GM21360 (cell line): ENCODE data around the gene DHX58.

Experiments
- ATAC-seq: cut with Tn5 transposase; IDR thresholded peaks from one replicate; pipeline ENCODE4 v1.9.1; 2021; ENCODE audit warnings: mild to moderate bottlenecking, moderate library complexity; ENCODE audit not compliant: unreplicated experiment

Gene DHX58

DNA sequence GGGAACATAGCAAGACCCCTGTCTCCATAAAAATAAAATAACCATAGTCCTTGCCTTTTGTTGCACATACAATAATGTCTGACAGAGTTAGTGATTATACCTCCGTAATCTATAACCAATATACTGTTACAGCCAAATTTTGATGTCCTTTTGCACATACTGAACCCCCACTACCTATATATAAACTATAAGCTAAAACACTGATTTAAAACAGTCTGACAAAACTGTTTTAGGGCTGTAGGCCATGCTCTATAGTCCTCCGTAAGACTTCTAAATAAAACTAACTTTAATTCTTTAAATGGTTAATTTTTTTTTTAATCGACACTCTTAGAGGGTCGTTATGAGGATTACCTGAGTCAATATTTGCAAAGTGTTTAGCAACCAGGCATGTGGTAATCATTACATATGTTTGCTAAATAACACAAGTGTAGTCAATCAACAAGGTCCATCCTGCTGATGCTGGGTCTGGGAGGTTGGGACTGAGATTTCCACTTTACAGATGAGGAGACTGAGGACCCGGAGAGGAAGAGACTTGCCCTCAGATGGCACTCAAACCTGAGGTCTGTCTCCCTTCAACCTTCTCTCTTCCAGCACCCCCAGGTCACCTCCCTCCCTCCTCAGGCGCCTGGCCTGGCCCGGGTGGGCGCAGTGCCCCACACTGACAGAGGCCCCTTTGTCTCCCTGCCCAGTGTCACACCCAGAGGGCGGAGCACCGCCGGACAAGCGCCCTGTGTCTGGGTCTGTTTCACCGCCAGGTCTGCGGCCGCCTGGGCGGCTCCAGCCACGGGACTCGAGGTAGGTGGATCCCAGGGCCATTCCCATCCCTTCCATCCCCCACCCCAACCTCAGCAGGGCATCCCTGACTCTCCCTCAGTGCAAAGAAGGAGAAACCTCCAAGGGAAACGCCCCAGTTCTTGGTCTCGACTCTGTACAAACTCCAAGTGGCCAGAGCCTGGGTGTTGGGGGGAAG, 24.5 kb downstream of the DHX58 start:
- no peak for ATAC-seq

DNA sequence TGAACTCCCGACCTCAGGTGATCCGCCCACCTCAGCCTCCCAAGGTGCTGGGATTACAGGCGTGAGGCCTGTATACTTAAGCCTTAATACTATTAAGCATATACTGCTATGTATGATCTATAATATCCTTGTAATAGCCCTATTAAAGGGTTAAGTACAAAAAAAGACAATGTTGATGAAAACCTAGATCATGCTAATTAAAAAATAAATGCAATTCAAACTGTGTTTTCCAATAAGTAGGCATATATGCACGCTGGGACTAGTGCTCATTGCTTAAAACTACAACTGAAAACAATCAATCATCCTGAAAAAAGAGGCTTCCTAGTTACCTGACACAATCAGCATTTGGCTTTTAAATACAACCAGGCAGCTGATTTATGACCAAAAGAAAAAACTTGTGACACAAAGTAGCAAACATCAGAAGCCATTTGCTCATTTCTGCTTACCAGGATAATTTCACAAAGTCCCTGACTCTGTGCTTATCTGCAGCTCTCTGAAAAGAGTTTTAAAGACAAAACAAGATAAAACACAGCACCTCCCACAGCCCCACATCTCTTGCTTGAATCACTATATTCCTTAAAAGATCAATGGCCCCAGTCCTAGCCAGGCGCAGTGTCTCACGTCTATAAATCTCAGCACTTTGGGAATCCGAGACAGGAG, 25.3 kb downstream of the DHX58 start:
- ATAC-seq, result no peak

DNA sequence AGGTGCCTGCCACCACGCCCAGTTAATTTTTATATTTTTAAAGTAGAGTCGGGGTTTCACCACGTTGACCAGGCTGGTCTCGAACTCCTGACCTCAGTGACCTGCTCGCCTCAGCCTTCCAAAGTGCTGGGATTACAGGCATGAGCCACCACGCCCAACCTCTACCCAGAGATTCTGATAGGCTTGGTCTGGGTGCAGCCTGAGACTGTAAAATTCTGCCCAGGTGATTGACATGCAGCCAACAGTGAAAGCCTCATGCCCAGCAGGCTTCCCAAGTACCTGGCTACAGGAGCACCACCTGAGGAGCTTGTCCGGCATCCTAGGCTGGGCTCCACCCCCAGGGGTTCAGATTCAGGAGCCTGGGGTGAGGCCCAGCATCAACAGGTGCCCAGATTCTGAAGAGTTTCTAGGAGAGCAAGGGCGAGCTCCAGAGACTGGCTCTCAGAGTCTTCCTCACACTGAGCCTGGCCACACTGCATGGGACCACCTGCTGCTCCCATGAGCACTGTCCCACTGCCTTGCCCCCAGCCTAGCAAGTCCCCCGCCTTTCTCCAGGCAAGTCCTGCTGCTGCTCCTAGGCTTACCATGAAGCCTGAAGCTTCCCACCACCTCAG, 30.9 kb downstream of the DHX58 start:
- ATAC-seq, result no peak

DNA sequence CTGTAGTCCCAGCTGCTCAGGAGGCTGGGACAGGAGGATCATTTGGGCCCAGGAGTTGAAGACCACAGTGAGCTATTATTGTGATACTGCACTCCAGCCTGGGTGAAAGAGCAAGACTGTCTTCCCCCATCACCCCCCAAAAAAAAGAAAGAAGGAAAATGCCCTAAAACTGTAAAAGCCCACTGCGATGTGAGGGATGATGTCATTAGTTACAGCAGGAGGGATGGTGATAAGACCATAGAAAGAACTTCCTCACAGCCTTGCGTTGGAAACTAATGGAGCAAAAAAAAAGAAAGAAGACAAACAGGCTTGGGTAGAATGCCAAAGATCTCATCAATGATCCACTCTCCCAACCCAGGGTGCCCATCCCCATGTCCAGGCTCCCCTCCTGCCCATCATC, 33.0 kb downstream of the DHX58 start:
- no peak for ATAC-seq

DNA sequence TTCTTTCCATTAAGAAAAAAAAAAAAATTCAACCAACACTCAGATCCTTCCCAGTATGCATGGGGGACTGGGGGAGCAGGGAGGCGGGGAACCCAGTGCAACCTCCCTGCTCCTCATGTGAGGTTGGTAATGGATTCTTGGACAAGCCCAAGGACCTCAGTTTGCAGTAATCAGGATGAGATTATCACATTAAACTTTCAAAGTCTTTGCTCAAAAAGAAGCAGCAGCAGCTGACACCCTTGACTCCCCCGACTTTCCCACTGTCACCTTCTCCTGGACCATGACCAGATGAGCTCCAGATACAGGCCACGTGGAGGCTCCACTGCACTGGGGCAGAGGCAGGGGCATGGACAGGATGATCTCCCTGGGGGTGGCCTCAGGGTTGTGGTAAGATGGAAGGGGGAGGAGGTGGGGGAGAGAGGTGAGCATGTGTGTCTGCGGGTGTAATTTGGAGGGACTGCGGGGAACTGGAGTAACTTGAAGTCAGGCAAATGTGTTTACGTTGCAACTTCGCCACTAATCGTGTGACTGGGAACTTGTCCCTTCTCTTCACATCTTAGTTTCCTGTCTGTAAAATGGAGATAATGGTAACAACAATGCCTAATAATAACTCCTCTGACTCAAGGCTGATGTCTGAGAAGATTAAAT, 34.0 kb downstream of the DHX58 start:
- ATAC-seq, result no peak

DNA sequence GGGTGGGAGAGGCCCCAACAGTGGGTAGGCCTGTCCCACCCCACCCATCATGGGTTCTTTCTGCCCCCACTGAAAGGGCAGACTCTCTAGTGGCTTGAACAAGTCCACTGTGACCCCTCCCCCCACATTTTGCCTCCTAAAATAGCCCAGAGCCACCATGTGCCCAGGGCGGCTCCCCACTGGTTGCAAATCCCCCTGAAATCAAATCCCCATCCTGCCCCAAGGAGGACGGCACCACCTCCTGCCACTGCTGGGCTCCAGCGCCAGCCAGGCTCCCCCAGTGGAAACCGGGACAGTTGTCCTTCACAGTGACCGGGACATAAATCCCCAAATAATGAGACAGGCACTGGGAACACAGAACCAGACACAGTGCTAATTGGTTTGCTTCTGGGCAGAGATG, 34.8 kb downstream of the DHX58 start:
- ATAC-seq, result no peak

DNA sequence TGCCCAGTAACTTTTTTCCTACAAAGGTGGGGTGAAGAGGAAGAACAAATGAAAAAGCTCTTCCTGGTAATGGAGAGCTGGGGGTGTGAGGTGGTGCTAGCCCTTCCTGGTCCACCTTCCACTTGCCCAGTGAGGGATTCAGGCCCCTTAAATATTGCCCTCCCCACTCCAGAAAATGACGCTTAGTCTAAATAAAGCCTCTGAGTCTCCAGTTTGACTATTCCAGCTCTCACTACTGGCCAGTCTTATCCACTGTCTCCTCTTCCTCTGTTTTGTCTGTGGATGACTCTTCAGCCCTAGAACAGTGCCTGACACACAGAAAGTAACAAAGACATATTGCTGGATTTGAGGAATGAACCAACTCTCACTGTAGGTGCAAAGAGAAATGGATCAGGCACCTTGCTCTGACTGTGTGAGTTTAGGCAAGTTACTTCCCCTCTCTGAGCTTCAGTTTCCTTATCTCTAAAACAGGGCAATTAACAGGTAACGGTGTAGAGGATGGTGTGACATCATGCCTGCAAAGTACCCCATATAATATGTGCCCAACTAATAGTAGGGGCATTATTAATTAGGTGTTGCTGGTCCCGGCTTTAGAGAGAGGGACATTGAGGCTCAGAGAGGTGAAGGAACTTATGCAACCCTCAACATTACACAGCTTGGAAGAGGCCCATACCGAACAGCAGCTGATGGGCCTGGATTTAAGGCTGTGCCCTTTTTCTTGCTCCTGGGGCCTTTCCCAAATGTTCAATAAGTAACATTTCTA, 35.5 kb downstream of the DHX58 start:
- ATAC-seq, result no peak

DNA sequence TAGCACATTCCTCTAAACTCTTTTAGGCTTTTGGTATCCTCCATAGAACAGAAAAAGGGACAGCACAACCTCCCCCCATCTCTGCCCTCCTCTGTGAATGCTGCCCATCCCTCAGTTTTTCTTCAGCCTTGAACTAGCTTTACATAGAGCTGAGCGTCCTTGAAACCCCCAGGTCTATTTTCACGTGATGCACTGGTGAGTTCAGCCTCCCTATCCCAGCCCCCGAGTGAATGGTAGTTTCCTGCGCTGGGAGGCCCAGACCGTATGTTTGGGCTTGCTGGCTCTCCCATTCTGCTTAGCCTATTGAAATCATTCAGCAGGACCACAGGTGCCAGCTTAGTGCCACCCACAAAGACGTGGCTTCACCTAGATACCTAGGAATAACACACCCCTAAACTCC, 36.7 kb downstream of the DHX58 start:
- no peak for ATAC-seq

DNA sequence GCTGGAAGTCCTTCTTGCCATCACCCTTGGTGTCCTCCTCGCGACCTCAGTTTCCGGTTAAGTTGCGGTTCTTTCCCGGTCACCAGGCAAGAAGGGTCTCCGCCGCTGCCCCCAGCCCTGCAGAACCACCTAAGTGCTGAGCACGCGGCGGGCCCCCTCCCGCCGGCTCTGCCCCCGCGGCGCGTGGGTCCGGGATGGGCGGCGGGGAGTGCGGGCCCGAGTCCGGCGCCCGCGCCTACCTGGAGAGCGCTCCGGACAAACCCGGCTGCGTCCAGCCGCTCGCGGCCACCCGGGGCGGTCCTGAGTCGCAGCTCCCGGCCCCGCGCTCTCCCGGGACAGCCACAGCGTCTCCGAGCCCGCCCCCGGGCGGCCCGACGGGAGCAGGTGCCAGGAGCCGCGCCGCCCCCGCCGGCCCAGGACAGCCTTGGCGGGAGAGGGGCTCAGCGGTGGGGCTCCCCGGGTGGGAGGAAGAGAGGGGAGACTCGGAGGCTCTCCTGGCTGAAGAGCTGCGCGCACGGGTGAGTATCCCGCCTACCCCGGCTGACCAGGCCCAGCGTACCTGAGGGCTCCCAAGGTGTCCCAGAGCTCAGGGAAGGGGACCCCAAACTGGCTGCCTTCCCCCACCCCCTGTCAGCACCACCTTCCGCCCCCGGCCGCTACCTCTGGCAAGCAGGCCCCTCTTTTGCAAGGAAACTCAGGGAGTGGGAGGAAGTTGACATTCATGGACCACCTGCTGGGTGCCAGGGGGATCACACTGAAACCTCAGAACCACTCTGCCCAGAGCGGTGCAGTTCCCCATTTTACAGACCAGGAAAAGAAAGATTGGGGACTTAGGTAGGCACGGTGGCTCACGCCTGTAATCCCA, 40.0 kb downstream of the DHX58 start:
- ATAC-seq, result no peak

DNA sequence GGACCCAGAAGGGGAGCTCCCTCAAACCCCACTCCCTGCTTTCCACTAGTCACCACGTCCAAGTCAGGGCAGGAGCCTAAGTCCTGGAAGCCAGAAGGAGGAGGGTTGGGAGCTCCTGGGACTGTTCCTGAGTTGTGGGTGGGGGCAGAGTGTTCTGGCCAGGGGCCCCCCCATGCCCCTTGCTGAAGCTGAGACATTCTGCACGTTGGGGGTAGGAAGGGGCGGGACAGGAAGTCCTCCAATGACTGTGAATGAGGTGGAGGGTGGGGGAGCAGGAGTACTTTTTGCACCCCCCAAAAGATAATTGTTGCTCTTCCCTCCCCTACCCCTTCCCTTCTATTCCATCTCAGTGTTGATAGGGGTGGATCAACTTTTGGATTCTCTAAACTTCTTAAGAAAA, 40.7 kb downstream of the DHX58 start:
- no peak for ATAC-seq

DNA sequence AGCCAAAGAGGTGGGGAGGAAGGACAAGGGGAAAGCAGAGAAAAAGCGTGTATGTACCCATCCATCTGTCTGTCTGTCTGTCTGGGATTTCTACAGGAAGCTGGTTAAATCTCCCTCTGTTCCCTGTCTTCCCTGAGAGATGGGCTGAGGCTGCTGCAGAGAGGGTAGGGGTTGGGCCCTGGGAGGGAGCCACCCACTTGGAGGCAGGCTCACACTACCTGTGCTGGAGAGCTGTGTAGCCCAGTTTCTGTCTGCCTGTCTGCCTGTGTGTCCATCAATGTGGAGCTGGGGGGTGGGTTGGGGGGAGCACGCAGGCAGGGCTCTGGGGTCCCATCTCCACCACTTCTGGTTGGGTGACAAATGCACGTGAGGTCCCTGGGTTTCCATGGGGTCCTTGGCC, 43.5 kb downstream of the DHX58 start:
- no peak for ATAC-seq

DNA sequence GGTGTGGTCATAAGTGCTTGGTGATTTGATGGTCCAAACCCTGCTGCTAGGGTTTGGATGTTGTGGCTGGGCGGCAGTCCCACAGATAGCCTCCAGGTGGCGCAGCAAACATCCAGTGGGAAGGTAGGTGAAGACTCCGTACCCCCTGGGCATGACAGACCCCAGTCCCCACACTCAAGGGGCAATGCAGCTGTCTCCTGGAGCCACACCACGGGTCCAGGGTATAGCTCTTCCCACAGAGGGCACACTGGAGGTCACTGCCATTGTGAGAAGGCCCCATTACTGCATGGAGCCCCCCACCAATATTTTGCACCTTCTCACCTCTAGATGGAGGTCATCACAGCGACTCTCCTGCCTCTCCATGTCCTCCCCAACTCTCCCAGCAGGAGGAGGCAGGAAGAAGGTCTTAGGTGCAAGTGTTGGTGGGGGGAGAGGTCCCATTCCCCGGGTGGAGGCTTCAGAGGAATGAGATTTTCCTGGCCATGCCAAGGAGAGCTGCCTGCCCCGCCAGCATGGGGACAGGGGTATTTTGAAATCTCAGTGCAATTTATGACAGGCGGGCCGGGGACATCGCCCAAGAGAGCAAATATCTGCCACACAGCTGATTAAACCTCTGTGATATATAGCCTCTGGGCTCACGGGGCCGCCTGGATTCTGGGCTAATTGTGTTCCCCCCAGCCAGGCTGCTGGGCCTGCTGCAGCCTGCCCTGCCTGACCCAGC, 45.0 kb downstream of the DHX58 start:
- no peak for ATAC-seq

DNA sequence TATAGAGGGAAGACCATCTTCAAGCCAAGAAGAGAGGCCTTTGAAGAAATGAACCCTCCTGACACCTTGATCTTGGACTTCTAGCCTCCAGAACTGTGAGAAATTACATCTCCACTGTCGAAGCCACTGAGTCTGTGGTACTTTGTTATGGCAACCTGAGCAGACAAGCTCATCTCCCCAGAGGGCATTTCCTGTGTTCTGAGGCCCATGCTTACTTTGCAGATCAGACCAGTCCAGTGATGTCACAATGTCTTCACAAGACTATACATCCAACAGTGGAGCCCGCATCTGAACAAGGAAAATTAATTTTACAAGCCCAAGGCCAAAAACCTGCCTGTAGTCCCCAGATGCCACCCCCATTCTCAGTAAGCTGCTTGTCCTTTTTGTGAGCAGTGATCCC, 47.3 kb downstream of the DHX58 start:
- no peak for ATAC-seq

DNA sequence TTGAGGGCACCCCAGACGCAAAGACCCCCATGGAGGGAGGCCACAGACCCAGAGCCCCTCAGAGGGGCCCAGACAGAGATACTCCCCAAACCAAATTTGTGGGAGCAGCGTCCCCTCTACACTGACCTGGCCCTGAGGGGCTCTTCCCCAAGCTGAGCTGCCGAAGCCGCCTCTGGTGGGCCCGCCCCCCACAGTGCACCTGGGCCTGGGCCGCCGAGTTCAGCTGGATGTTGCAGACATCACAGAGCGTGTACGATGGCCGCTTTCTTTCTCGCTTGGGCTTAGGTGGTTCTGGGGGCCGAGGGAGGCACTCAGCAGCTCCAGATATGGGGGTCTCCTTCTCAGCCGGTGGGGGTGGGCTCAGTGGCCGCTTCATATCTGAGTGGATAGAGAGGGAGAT, 49.8 kb downstream of the DHX58 start:
- no peak for ATAC-seq

DNA sequence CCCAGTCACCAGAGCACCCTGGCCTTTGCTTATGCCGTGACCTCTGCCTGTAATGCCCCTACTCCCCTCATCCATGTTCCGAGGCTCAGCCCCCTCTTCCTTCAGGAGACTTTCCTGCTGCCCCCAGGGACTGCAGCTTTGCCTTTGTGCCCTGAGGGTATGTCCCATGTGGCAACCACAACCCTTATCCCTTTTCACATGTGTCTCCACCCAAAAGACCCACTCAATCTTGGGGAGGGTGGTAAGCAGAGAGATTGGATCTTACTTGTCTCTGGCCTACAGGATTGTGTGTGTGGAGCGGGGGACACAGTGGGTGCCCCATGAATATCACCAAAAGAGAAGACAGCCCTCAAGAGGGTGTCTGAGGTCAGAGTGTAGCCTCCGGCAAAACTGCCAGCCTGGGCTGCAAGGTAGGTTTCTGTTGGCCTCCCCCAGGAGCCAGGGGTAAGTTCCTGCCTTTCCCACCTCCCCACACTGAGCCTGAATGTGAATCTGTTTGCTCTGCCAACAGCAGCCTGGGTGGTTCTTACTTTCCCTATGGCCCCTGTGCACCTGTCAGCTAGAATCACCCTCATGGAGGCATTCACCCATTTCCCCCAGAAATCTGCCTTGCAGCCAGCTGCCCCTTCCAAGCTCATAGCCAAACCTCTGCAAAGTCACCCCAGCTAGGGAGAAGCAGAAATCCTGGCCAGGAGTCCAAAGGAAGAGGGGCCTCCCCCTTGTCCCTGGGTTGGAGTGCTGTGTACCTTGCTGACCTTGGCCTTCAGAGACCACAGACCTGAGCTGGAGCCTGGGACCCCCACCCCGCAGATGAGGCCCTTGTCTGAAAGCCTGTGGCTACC, 50.6 kb downstream of the DHX58 start:
- no peak for ATAC-seq

DNA sequence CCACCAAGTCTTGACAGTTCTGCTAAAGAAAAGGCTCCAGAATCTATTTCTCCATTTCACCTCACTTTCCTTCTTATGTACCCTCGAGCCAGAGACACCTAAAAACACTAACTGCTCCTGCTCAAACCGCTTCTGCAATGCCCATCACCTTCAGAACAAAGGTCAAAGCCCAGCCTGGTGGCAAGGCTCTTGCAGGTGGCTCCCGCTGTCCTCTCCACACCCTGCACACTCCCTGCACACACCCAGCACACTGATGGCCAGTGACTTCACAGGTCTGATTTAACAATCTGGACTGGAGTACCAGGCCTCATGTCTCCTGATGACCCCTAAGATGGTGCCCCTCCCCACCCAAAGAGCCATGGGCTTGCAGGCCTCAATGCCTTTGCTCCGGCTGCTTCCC, 52.3 kb downstream of the DHX58 start:
- ATAC-seq, result no peak

DNA sequence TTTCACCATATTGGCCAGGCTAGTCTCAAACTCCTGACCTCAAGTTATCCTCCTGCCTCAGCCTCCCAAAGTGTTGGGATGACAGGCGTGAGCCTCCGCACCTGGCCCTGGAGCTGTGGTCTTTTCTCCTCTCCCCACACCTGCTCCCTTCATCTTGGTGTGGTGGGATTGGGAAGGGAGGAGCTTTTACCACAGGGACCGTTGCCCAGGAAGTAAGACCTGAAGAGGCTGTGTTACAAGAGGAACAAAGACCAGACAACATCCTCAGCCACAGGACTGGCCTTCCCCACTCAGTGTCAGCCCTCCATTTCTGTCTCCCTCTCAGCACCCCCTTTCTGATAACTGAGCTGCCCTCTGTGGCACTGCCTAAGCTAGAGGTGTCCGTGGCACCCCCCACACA, 52.7 kb downstream of the DHX58 start:
- no peak for ATAC-seq

DNA sequence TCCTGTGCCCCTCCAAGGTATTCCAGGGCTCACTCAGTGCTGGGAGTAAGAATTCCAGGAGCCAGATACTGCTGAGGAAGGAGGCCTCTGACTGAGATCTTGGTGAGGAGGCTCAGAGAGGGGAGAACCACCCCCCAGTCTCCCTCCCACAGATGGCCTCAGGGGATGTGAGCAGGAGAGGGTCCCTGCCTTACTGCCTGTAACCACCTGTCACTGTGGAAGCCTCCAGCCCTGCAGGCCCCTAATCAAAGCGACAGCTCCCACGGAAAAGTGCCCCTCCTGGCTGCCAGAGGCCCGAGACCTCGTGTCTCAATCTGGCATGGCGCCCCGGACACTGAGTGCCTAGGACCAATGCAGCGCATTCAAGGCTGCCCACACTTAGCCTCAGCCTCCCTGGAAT, 54.5 kb downstream of the DHX58 start:
- ATAC-seq, result no peak
